GM18861 (cell line): Measurements from ENCODE around the gene CORO2A.
"Not testable (repeated sequence)": the region's sequence is repeated elsewhere in the genome, so short reads cannot be mapped to it uniquely, and the experiment has no call there.

ENCODE experiments used
- ATAC-seq: cut with Tn5 transposase; IDR thresholded peaks from one replicate; pipeline ENCODE4 v1.9.1; 2021; ENCODE audit not compliant: unreplicated experiment

Gene CORO2A

GRCh38 chr9:98087420-98088354 lies 104.8 kb downstream of the CORO2A start:
- no peak for ATAC-seq

GRCh38 chr9:98086461-98086860 lies 106.0 kb downstream of the CORO2A start:
- no peak for ATAC-seq

- ATAC-seq, result no peak
Observed at GRCh38 chr9:98085944-98086343, 106.5 kb downstream of the CORO2A start.

GRCh38 chr9:98085058-98085457 lies 107.4 kb downstream of the CORO2A start:
- ATAC-seq, result no peak

- no peak for ATAC-seq
Observed at GRCh38 chr9:98084396-98084795, 108.0 kb downstream of the CORO2A start.

- ATAC-seq, result no peak
Observed at GRCh38 chr9:98083566-98084183, 108.8 kb downstream of the CORO2A start.

- ATAC-seq, result no peak
Observed at GRCh38 chr9:98083061-98083501, 109.4 kb downstream of the CORO2A start.

- ATAC-seq, result no peak
Observed at GRCh38 chr9:98081477-98082219, 110.8 kb downstream of the CORO2A start.

GRCh38 chr9:98080780-98081179 lies 111.7 kb downstream of the CORO2A start:
- no peak for ATAC-seq

- no peak for ATAC-seq
Observed at GRCh38 chr9:98080326-98080725, 112.1 kb downstream of the CORO2A start.

GRCh38 chr9:98078895-98079294 lies 113.5 kb downstream of the CORO2A start:
- no peak for ATAC-seq

GRCh38 chr9:98076514-98076890 lies 115.9 kb downstream of the CORO2A start:
- ATAC-seq, result not testable (repeated sequence)

- ATAC-seq, result no peak
Observed at GRCh38 chr9:98075332-98075805, 117.1 kb downstream of the CORO2A start.

GRCh38 chr9:98074115-98074990 lies 118.1 kb downstream of the CORO2A start:
- ATAC-seq, result no peak

GRCh38 chr9:98071737-98072136 lies 120.7 kb downstream of the CORO2A start:
- no peak for ATAC-seq
